SKM-1 (cell line): ENCODE data around the gene TMIGD1.
A peak's percentile ranks its signal among the peaks of the same experiment; 100 is the strongest.

Source experiments
- DNase-seq: peaks from one replicate; lab custom pipeline; 2025; ENCODE audit not compliant: unreplicated experiment; lab: John Stamatoyannopoulos, UW

The TMIGD1 gene

GRCh38 chr17:30333503-30334360, at the start of gene TMIGD1:
TMIGD1 (minus strand) TSS chr17:30334057; CDS start chr17:30332133, 1,924 bp downstream.
- no peak for DNase-seq

- DNase-seq, result no peak
Measured at GRCh38 chr17:30382345-30382744, 48.5 kb upstream of the TMIGD1 start.

GRCh38 chr17:30381340-30381659, 47.4 kb upstream of the TMIGD1 start:
- DNase-seq, result no peak

GRCh38 chr17:30380643-30381339, 46.9 kb upstream of the TMIGD1 start:
- no peak for DNase-seq

GRCh38 chr17:30379903-30380381, 46.1 kb upstream of the TMIGD1 start:
- no peak for DNase-seq

GRCh38 chr17:30379303-30379902, 45.5 kb upstream of the TMIGD1 start:
- no peak for DNase-seq

GRCh38 chr17:30378825-30379302, 45.0 kb upstream of the TMIGD1 start, which contains the start of gene CPD:
CPD (plus strand) TSS chr17:30378927; CDS start chr17:30378981, 54 bp downstream.
- DNase-seq, result peak; percentile 92

- DNase-seq, result no peak
Measured at GRCh38 chr17:30378241-30378824, 44.5 kb upstream of the TMIGD1 start.

GRCh38 chr17:30377574-30378240, 43.9 kb upstream of the TMIGD1 start:
- DNase-seq, result no peak

- no peak for DNase-seq
Measured at GRCh38 chr17:30376621-30377452, 43.0 kb upstream of the TMIGD1 start.

- no peak for DNase-seq
Measured at GRCh38 chr17:30375661-30376060, 41.8 kb upstream of the TMIGD1 start.

- DNase-seq, result no peak
Measured at GRCh38 chr17:30372755-30373154, 38.9 kb upstream of the TMIGD1 start.

- DNase-seq, result no peak
Measured at GRCh38 chr17:30369995-30370394, 36.1 kb upstream of the TMIGD1 start.

GRCh38 chr17:30368912-30369720, 35.3 kb upstream of the TMIGD1 start:
- DNase-seq, result no peak

GRCh38 chr17:30366536-30366935, 32.7 kb upstream of the TMIGD1 start:
- DNase-seq, result no peak

- DNase-seq, result peak; percentile 100
Measured at GRCh38 chr17:30363715-30364202, 29.9 kb upstream of the TMIGD1 start.

GRCh38 chr17:30361766-30362279, 28.0 kb upstream of the TMIGD1 start:
- no peak for DNase-seq

- peak; percentile 52 for DNase-seq
Measured at GRCh38 chr17:30360086-30360808, 26.4 kb upstream of the TMIGD1 start.
